HCT116 (cell line): Measurements from ENCODE around the gene ZNF697.

Experiments used
- CTCF ChIP-seq, 3 experiments: fragments of 200-600 bp in 1 of 3; sonication (generic) in 1 of 3; IDR thresholded peaks in 2 of 3; conservative IDR thresholded peaks in 1 of 3; 2 replicates each; pipeline ENCODE4 v1.5.1; 2012 to 2017; ENCODE audit warnings: low read depth in 2 of 3, low read length in 2 of 3, antibody characterized with exemption in 1 of 3, borderline replicate concordance in 1 of 3, control low read depth in 1 of 3, mild to moderate bottlenecking in 1 of 3, mixed read lengths in 1 of 3, mixed run types in 1 of 3, moderate library complexity in 1 of 3; ENCODE audit not compliant: insufficient read depth in 1 of 3
- EGR1 ChIP-seq: IDR thresholded peaks from 2 replicates; pipeline ENCODE4 v1.6.1; 2012; ENCODE audit warnings: low read depth
- EZH2 ChIP-seq: fragments of 200-600 bp; sonication (generic); IDR thresholded peaks from 2 replicates; pipeline ENCODE4 v1.6.1; 2017; ENCODE audit warnings: antibody characterized with exemption, mixed run types
- EZH2phosphoT487 ChIP-seq: fragments of 200-600 bp; IDR thresholded peaks from 2 replicates; pipeline ENCODE4 v1.6.1; 2018; ENCODE audit warnings: antibody characterized with exemption, borderline replicate concordance
- MAX ChIP-seq: IDR thresholded peaks from 2 replicates; pipeline ENCODE4 v1.6.1; 2012
- POLR2A ChIP-seq: IDR thresholded peaks from 2 replicates; pipeline ENCODE4 v1.7.0; 2011; ENCODE audit warnings: borderline replicate concordance; ENCODE audit not compliant: insufficient read depth, insufficient read length; ENCODE audit errors: extremely low read depth
- REST ChIP-seq: IDR thresholded peaks from 2 replicates; pipeline ENCODE4 v1.6.1; 2012; ENCODE audit warnings: low read depth
- SIN3A ChIP-seq: IDR thresholded peaks from 2 replicates; pipeline ENCODE4 v1.6.1; 2012; ENCODE audit warnings: low read depth
- SP1 ChIP-seq: IDR thresholded peaks from 2 replicates; pipeline ENCODE4 v1.6.1; 2012; ENCODE audit warnings: low read depth

GRCh38 chr1:119680723-119681122 is 32.7 kb upstream of the ZNF697 start:
- TF ChIP-seq EZH2phosphoT487 (no peak), SIN3A (no peak), EGR1 (no peak), SP1 (no peak), MAX (no peak), EZH2 (no peak), REST (no peak), POLR2A (no peak), CTCF (IDR thresholded peaks at IDR 0.05 in 2 of 3, conservative IDR thresholded peaks at IDR 0.05 in 1 of 3; ENCODE audit: borderline replicate concordance in 1 of 3, insufficient read depth in 1 of 3, low read depth in 2 of 3, low read length in 2 of 3) (no peak)
